AG10803 (cell line): Measurements from ENCODE around the gene GPX6.

Experiments used
- DNase-seq: peaks from one replicate; pipeline ENCODE4 v3.0.0; 2010; ENCODE audit warnings: low read depth
- H3K4me3 ChIP-seq: 2 replicates; pipeline ENCODE4 v1.5.1; 2011; ENCODE audit warnings: mild to moderate bottlenecking, low read length, control low read depth
- CTCF ChIP-seq: conservative IDR thresholded peaks from 2 replicates; pipeline ENCODE4 v1.5.1; 2011; ENCODE audit warnings: mild to moderate bottlenecking, low read length, control low read depth, inconsistent platforms

Gene GPX6

GRCh38 chr6:28501259-28501658 lies 14.3 kb downstream of the GPX6 start:
- H3K4me3 ChIP-seq, result no peak overlapping the region
- no peak for DNase-seq
- no peak for TF ChIP-seq CTCF

- no peak for TF ChIP-seq CTCF
- H3K4me3 ChIP-seq, result no peak overlapping the region
- DNase-seq, result no peak
These were observed 17.7 kb downstream of the GPX6 start for GRCh38 chr6:28497893-28498292.

GRCh38 chr6:28497306-28497705 lies 18.3 kb downstream of the GPX6 start:
- no peak for TF ChIP-seq CTCF
- H3K4me3 ChIP-seq, result no peak overlapping the region
- DNase-seq, result no peak

DNA sequence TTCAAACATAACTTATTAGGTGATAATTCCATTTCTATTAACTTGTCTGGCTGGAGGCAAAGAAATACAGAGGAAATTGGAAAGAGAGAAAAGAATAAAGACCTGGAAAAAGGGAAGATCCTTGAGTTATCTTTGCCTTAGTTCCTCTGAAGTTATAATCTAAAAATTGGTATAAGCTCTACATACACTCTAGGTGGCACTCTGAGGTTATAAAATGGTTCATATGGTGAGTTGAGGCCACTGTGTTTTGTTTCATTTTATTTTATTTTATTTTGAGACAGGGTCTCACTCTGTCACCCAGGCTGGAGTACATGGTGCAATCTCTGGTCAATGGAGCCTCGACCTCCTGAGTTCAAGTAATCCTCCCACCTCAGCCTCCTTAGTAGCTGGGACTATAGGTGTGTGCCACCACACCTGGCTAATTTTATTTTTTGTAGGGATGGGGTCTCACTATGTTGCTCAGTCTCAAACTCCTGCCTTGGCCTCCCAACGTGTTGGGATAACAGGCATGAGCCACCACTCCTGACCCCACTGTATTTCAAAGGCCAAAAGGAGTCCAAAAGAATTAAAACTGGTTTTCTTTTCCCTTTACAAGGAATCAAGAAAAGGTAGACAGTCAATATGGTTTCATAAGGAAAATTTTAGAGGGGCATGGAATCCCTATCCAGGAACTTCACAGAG lies 19.4 kb downstream of the GPX6 start:
- no peak for DNase-seq
- TF ChIP-seq CTCF, result peak; percentile 20; the same call in 1 of the 2 replicates

DNA sequence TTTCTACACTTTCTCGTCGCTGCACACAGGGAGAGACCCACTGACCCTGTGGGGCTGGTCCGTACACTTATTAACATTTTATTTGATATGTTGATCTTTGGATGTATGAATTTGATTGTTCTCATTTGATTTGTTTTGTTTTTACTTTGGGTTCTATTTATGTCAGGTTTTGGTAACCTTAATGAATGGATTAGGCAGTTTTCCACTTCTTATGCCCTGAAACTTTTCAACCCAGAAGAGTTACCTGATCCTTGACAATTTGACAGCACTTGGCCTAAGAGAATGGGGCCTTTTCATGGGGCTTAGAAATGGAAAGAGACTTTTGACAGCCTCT lies 23.6 kb downstream of the GPX6 start:
- no peak overlapping the region for H3K4me3 ChIP-seq
- no peak for TF ChIP-seq CTCF
- DNase-seq, result no peak

More for the DNA sequence above, 19.4 kb downstream of the GPX6 start:
- H3K4me3 ChIP-seq, result no peak overlapping the region

DNA sequence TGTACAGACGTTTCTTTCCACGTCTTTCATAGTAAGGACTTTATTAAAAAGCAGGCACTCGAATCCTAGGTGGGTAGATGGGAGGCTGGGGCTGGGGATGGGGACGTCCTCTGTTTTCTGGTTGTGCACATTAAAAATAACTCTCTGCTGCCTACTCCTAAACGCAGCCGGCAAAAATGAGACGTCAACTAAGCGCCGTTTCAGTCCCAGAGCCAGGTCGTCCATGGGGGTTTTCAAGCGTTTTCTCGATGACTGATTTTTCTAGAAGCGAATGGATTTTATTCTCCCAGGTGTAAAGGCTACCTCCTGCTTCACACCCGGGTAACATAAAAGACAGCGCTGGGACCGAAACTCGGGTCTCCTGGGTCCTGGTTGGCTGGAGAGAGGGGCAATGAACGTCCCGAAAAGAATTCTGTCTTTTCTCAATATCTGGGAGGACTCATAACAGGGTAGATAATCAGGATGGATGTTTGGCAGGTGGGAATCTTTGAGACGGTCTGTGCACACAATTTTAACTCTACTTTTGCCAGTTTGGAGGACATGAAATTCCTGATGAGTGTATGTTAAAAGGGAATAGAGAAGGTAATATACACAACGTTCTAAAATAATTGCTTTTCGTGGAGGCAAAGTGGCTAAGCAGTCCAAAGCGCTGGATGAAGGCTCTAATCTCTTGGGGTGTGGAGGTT lies 25.2 kb downstream of the GPX6 start:
- no peak for TF ChIP-seq CTCF
- peak overlapping the region; percentile 68 for H3K4me3 ChIP-seq
- no peak for DNase-seq
